Measurements from ENCODE around the gene DPPA4. TPM values are rescaled to one million over a fixed set of nuclear protein-coding genes. Genes with fewer than 3 reads are reported as not detected.

Gene DPPA4
- total RNA-seq, 1 donor from 2014 or later, result not detected

- no peak overlapping the region for H3K4me3 Mint-ChIP-seq
- intact Hi-C loops (cut with micrococcal nuclease), result no loop called here
- no peaks in the 10 kb centered on the region for H3K27me3 Mint-ChIP-seq (ENCODE audit: insufficient read depth)
Measured at GRCh38 chr3:109356442-109357155, 19.3 kb upstream of the DPPA4 start.

GRCh38 chr3:109355625-109356441 lies 18.5 kb upstream of the DPPA4 start:
- DNase-seq (ENCODE audit: low spot score), result no peak
- Mint-ChIP-seq H3K4me3 (no peak overlapping the region), H3K27ac (no peak overlapping the region), H3K36me3 (ENCODE audit: low read depth) (no peaks in the 10 kb centered on the region), H3K9me3 (no peaks in the 10 kb centered on the region), H3K4me1 (ENCODE audit: low read depth) (no peaks in the 10 kb centered on the region), H3K27me3 (ENCODE audit: insufficient read depth) (no peaks in the 10 kb centered on the region)
- intact Hi-C loops (cut with micrococcal nuclease), result no loop called here

More at GRCh38 chr3:109356442-109357155, 19.3 kb upstream of the DPPA4 start:
- Mint-ChIP-seq H3K9me3 (no peaks in the 10 kb centered on the region), H3K4me1 (ENCODE audit: low read depth) (no peaks in the 10 kb centered on the region), H3K36me3 (ENCODE audit: low read depth) (no peaks in the 10 kb centered on the region), H3K27ac (no peak overlapping the region)
- DNase-seq (ENCODE audit: low spot score), result no peak

- Mint-ChIP-seq H3K27ac (no peak overlapping the region), H3K9me3 (no peaks in the 10 kb centered on the region), H3K36me3 (ENCODE audit: low read depth) (no peaks in the 10 kb centered on the region), H3K4me3 (no peak overlapping the region), H3K4me1 (ENCODE audit: low read depth) (no peaks in the 10 kb centered on the region), H3K27me3 (ENCODE audit: insufficient read depth) (no peaks in the 10 kb centered on the region)
- intact Hi-C loops (cut with micrococcal nuclease), result no loop called here
- no peak for DNase-seq (ENCODE audit: low spot score)
Measured at GRCh38 chr3:109353057-109353456, 15.7 kb upstream of the DPPA4 start.

- H3K36me3 Mint-ChIP-seq (ENCODE audit: low read depth), result no peaks in the 10 kb centered on the region
- intact Hi-C loops (cut with micrococcal nuclease), result no loop called here
- no peaks in the 10 kb centered on the region for H3K4me1 Mint-ChIP-seq (ENCODE audit: low read depth)
- no peaks in the 10 kb centered on the region for H3K27me3 Mint-ChIP-seq (ENCODE audit: insufficient read depth)
- no peak for DNase-seq (ENCODE audit: low spot score)
- no peaks in the 10 kb centered on the region for H3K9me3 Mint-ChIP-seq
- no peak overlapping the region for H3K27ac Mint-ChIP-seq
- no peak overlapping the region for H3K4me3 Mint-ChIP-seq
Measured at GRCh38 chr3:109351231-109351630, 13.9 kb upstream of the DPPA4 start.

GRCh38 chr3:109346770-109347295 lies 9.5 kb upstream of the DPPA4 start:
- no peaks in the 10 kb centered on the region for H3K27me3 Mint-ChIP-seq (ENCODE audit: insufficient read depth)
- no peaks in the 10 kb centered on the region for H3K36me3 Mint-ChIP-seq (ENCODE audit: low read depth)
- H3K9me3 Mint-ChIP-seq, result no peaks in the 10 kb centered on the region
- H3K4me1 Mint-ChIP-seq (ENCODE audit: low read depth), result no peaks in the 10 kb centered on the region
- no peak overlapping the region for H3K27ac Mint-ChIP-seq
- no peak for DNase-seq (ENCODE audit: low spot score)
- intact Hi-C loops (cut with micrococcal nuclease), result no loop called here
- H3K4me3 Mint-ChIP-seq, result no peak overlapping the region

- no peaks in the 10 kb centered on the region for H3K27me3 Mint-ChIP-seq (ENCODE audit: insufficient read depth)
- H3K4me3 Mint-ChIP-seq, result no peak overlapping the region
- H3K27ac Mint-ChIP-seq, result no peak overlapping the region
- no peaks in the 10 kb centered on the region for H3K36me3 Mint-ChIP-seq (ENCODE audit: low read depth)
- no peaks in the 10 kb centered on the region for H3K4me1 Mint-ChIP-seq (ENCODE audit: low read depth)
- DNase-seq (ENCODE audit: low spot score), result no peak
- no peaks in the 10 kb centered on the region for H3K9me3 Mint-ChIP-seq
- intact Hi-C loops (cut with micrococcal nuclease), result no loop called here
Measured at GRCh38 chr3:109346099-109346498, 8.8 kb upstream of the DPPA4 start.

GRCh38 chr3:109339714-109340648 lies 2.6 kb upstream of the DPPA4 start:
- Mint-ChIP-seq H3K9me3 (no peaks in the 10 kb centered on the region), H3K4me1 (ENCODE audit: low read depth) (peaks cover 5% of the 10 kb centered on the region), H3K36me3 (ENCODE audit: low read depth) (no peaks in the 10 kb centered on the region), H3K27ac (no peak overlapping the region), H3K4me3 (no peak overlapping the region), H3K27me3 (ENCODE audit: insufficient read depth) (peaks cover 15% of the 10 kb centered on the region)
- intact Hi-C loops (cut with micrococcal nuclease), result no loop called here
- no peak for DNase-seq (ENCODE audit: low spot score)

GRCh38 chr3:109339197-109339596 lies 1.9 kb upstream of the DPPA4 start:
- no peak for DNase-seq (ENCODE audit: low spot score)
- no peaks in the 10 kb centered on the region for H3K36me3 Mint-ChIP-seq (ENCODE audit: low read depth)
- no peak overlapping the region for H3K4me3 Mint-ChIP-seq
- H3K9me3 Mint-ChIP-seq, result no peaks in the 10 kb centered on the region
- intact Hi-C loops (cut with micrococcal nuclease), result no loop called here
- peaks cover 20% of the 10 kb centered on the region for H3K27me3 Mint-ChIP-seq (ENCODE audit: insufficient read depth)
- H3K4me1 Mint-ChIP-seq (ENCODE audit: low read depth), result peaks cover 5% of the 10 kb centered on the region
- no peak overlapping the region for H3K27ac Mint-ChIP-seq

- no peak for DNase-seq (ENCODE audit: low spot score)
- H3K27me3 Mint-ChIP-seq (ENCODE audit: insufficient read depth), result peaks cover 20% of the 10 kb centered on the region
- no peaks in the 10 kb centered on the region for H3K36me3 Mint-ChIP-seq (ENCODE audit: low read depth)
Measured at GRCh38 chr3:109338322-109338721, 976 bp upstream of the DPPA4 start.

GRCh38 chr3:109336291-109336861 lies 970 bp downstream of the DPPA4 start:
- no peaks in the 10 kb centered on the region for H3K36me3 Mint-ChIP-seq (ENCODE audit: low read depth)
- peak overlapping the region; percentile 69 for H3K4me3 Mint-ChIP-seq
- no peak for DNase-seq (ENCODE audit: low spot score)
- peaks cover 5% of the 10 kb centered on the region for H3K4me1 Mint-ChIP-seq (ENCODE audit: low read depth)
- H3K9me3 Mint-ChIP-seq, result no peaks in the 10 kb centered on the region
- peaks cover 20% of the 10 kb centered on the region for H3K27me3 Mint-ChIP-seq (ENCODE audit: insufficient read depth)
- H3K27ac Mint-ChIP-seq, result no peak overlapping the region
- intact Hi-C loops (cut with micrococcal nuclease), result no loop called here

More at GRCh38 chr3:109338322-109338721, 976 bp upstream of the DPPA4 start:
- Mint-ChIP-seq H3K27ac (no peak overlapping the region), H3K4me1 (ENCODE audit: low read depth) (peaks cover 5% of the 10 kb centered on the region), H3K9me3 (no peaks in the 10 kb centered on the region), H3K4me3 (no peak overlapping the region)
- intact Hi-C loops (cut with micrococcal nuclease), result no loop called here

- no peak overlapping the region for H3K4me3 Mint-ChIP-seq
- intact Hi-C loops (cut with micrococcal nuclease), result no loop called here
- H3K9me3 Mint-ChIP-seq, result no peaks in the 10 kb centered on the region
- peaks cover 20% of the 10 kb centered on the region for H3K27me3 Mint-ChIP-seq (ENCODE audit: insufficient read depth)
- no peaks in the 10 kb centered on the region for H3K36me3 Mint-ChIP-seq (ENCODE audit: low read depth)
- H3K4me1 Mint-ChIP-seq (ENCODE audit: low read depth), result peaks cover 5% of the 10 kb centered on the region
- H3K27ac Mint-ChIP-seq, result no peak overlapping the region
- no peak for DNase-seq (ENCODE audit: low spot score)
Measured at GRCh38 chr3:109334572-109334971, 2.8 kb downstream of the DPPA4 start.

- no peak for DNase-seq (ENCODE audit: low spot score)
- intact Hi-C loops (cut with micrococcal nuclease), result no loop called here
- no peak overlapping the region for H3K27ac Mint-ChIP-seq
- H3K9me3 Mint-ChIP-seq, result no peaks in the 10 kb centered on the region
- no peaks in the 10 kb centered on the region for H3K36me3 Mint-ChIP-seq (ENCODE audit: low read depth)
- peaks cover 5% of the 10 kb centered on the region for H3K4me1 Mint-ChIP-seq (ENCODE audit: low read depth)
- H3K27me3 Mint-ChIP-seq (ENCODE audit: insufficient read depth), result peaks cover 10% of the 10 kb centered on the region
- no peak overlapping the region for H3K4me3 Mint-ChIP-seq
Measured at GRCh38 chr3:109331692-109332091, 5.7 kb downstream of the DPPA4 start.

All from activated T-helper 1 cell treated with anti-CD3 and anti-CD28 coated beads, Interleukin-12 subunit alpha, Interleukin-12 subunit beta, Interleukin-2, Interleukin-4 antibody, amounts not matched to agents 30 ng/mL and 10 ng/mL and 1 ng/mL, durations not matched to agents 14 hours and 24 hours and 36 hours (primary cell).